Endothelial cell (in vitro differentiated cells): Measurements from ENCODE around the gene NUP62. TPM values are rescaled to one million over a fixed set of nuclear protein-coding genes. Genes with fewer than 3 reads are reported as not detected.

Source experiments
- DNase-seq: peaks from one replicate; pipeline ENCODE4 v3.0.0; 2021; ENCODE audit warnings: low spot score
- H3K27ac Mint-ChIP-seq: one replicate; pipeline ENCODE4 v1.8.0; 2021; ENCODE audit warnings: mixed read lengths, inconsistent platforms; ENCODE audit not compliant: unreplicated experiment
- H3K27me3 Mint-ChIP-seq: one replicate; pipeline ENCODE4 v1.8.0; 2021; ENCODE audit warnings: mild to moderate bottlenecking, moderate library complexity, mixed read lengths, inconsistent platforms; ENCODE audit not compliant: unreplicated experiment
- H3K36me3 Mint-ChIP-seq: one replicate; pipeline ENCODE4 v1.8.0; 2021; ENCODE audit warnings: mild to moderate bottlenecking, low read depth, mixed read lengths, inconsistent platforms; ENCODE audit not compliant: unreplicated experiment
- H3K4me1 Mint-ChIP-seq: one replicate; pipeline ENCODE4 v1.8.0; 2021; ENCODE audit warnings: mild to moderate bottlenecking, mixed read lengths, inconsistent platforms; ENCODE audit not compliant: unreplicated experiment
- H3K4me3 Mint-ChIP-seq: one replicate; pipeline ENCODE4 v1.8.0; 2021; ENCODE audit warnings: mild to moderate bottlenecking, mixed read lengths, inconsistent platforms; ENCODE audit not compliant: unreplicated experiment
- H3K9me3 Mint-ChIP-seq: one replicate; pipeline ENCODE4 v1.8.0; 2021; ENCODE audit warnings: mixed read lengths, inconsistent platforms; ENCODE audit not compliant: unreplicated experiment
- total RNA-seq: library from RNA; stranded (reverse); fragmentation: NEBNext Ultra II Directional; extraction: Animal tissue kit (Norgen Biotek cat#: 25700); gene quantifications from one replicate; pipeline ENCODE4 v1.2.1, GENCODE V29; 2021; ENCODE audit not compliant: unreplicated experiment
- TF ChIP-seq, protein P1 (sequence below): fragments of 200-600 bp; sonication (generic); IDR thresholded peaks from one replicate; pipeline ENCODE4 v1.5.0; 2021; ENCODE audit warnings: antibody characterized with exemption; ENCODE audit not compliant: unreplicated experiment

NUP62 gene
- total RNA-seq, 1 donor from 2014 or later: 60.9 TPM

DNA sequence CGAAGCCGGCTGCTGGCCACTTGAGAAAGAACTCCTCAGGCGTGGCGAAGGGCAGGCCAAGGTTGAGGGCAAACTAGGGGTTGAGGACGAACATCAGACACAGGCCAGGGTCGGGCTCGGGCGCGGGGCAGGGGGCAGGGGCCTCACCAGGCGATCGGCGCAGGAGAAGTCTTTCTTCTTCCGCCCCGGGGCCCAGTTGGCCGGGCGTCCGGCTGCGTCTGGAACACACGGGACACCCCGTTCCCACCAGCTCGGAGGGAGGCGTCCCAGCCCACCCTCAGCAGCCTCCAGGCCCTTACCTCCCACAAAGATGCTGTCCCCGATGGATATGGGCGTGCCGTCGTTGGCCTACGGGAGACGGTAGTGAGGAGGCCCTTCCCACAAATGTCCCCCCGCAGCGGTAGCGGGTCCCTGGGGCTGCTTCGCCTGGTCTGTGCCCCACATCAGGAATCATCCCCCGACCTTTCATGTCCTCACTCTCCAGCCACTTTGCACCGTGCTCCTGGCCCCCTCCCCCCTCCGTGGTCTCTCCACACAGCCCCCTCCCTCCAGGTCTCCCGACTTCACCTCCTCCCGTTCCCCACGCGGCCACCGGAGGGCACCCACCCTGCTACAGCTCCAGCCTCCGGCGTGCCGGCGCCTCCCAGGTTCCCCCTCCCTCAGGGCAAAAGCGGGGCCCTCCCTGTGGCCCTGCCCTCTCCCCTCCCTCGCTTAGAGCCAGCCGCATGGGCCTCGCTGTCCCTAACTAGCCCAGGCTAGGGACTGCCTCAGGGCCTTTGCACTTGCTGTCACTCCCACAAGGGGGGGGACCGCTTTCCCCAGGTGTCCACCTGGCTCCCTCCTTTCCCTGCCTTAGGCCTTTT is 66.7 kb downstream of the NUP62 start:
- DNase-seq: peak; percentile 60
- peaks cover 33% of the 10 kb centered on the region for H3K27me3 Mint-ChIP-seq
- peaks cover 19% of the 10 kb centered on the region for H3K4me1 Mint-ChIP-seq
- H3K9me3 Mint-ChIP-seq: no peaks in the 10 kb centered on the region
- H3K36me3 Mint-ChIP-seq: peaks cover 38% of the 10 kb centered on the region
- H3K27ac Mint-ChIP-seq: peak overlapping the region; percentile 80
- TF ChIP-seq, protein P1, sequence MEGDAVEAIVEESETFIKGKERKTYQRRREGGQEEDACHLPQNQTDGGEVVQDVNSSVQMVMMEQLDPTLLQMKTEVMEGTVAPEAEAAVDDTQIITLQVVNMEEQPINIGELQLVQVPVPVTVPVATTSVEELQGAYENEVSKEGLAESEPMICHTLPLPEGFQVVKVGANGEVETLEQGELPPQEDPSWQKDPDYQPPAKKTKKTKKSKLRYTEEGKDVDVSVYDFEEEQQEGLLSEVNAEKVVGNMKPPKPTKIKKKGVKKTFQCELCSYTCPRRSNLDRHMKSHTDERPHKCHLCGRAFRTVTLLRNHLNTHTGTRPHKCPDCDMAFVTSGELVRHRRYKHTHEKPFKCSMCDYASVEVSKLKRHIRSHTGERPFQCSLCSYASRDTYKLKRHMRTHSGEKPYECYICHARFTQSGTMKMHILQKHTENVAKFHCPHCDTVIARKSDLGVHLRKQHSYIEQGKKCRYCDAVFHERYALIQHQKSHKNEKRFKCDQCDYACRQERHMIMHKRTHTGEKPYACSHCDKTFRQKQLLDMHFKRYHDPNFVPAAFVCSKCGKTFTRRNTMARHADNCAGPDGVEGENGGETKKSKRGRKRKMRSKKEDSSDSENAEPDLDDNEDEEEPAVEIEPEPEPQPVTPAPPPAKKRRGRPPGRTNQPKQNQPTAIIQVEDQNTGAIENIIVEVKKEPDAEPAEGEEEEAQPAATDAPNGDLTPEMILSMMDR: no peak
- peak overlapping the region; percentile 85 for H3K4me3 Mint-ChIP-seq

DNA sequence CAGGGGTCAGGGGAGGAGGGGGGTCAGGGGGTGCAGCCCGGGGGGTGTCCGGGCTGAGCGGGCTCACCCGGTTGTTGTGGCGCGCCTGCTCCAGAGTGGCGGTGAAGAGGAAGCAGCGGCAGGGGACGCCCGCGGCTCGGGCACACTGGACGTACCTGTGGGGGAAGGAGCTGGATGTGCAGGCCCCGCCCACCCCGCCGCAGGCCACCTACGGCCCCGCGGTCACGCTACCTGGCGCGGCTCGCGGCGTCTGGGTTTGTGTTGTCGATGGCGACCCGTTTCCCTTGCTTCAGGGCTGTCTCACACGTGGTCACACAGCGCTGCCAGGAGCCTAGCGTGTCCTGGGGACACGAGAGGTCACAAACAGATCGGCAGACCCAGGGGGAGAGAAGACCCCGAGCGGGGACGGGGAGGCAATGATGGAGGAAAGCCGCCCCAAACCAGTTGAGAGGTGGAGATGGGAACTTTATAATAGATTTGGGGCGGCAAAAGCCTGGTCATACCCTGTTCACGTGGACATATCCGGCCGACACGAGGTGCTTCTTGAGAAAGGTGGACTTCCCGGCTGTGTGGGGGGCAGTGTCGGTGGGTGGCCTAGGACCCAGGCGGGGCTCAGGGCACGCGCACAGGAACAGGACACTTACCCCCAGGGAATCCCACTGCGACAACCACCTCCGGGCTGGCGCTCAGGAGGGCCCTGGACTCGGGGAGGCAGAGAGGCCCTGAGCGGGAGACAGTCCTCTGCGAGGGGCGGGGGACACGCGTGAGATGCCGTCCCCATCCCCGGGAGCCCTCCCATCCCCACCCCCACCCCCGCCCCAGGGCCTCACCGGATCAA is 67.5 kb downstream of the NUP62 start:
- Mint-ChIP-seq H3K9me3 (no peaks in the 10 kb centered on the region), H3K36me3 (peaks cover 42% of the 10 kb centered on the region), H3K4me3 (no peak overlapping the region), H3K27me3 (peaks cover 30% of the 10 kb centered on the region), H3K27ac (no peak overlapping the region), H3K4me1 (peaks cover 19% of the 10 kb centered on the region)
- no peak for DNase-seq
- TF ChIP-seq, protein P1: no peak

DNA sequence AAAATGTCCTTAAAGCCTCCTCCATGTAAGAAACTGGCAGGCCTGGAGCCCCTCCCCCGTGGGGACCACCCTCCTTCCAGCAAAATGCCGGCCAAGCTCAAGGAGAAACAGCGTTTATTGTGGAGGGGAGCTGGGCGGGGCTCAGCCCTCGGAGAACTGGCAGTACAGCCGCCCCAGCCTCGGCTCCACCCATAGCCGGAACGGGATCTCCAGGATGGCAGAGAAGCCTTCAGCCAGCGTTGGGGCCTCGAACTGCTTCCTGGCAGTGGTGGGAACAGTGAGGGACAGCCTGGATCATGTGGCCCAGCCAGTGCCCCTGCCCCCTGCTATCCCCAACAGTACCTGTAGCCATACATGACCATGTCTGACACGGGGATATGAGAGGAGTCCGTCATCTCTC is 68.2 kb downstream of the NUP62 start:
- H3K4me3 Mint-ChIP-seq: no peak overlapping the region
- H3K36me3 Mint-ChIP-seq: peaks cover 37% of the 10 kb centered on the region
- TF ChIP-seq, protein P1: no peak
- H3K4me1 Mint-ChIP-seq: peaks cover 12% of the 10 kb centered on the region
- no peak overlapping the region for H3K27ac Mint-ChIP-seq
- no peak for DNase-seq
- H3K9me3 Mint-ChIP-seq: no peaks in the 10 kb centered on the region
- H3K27me3 Mint-ChIP-seq: peaks cover 32% of the 10 kb centered on the region

DNA sequence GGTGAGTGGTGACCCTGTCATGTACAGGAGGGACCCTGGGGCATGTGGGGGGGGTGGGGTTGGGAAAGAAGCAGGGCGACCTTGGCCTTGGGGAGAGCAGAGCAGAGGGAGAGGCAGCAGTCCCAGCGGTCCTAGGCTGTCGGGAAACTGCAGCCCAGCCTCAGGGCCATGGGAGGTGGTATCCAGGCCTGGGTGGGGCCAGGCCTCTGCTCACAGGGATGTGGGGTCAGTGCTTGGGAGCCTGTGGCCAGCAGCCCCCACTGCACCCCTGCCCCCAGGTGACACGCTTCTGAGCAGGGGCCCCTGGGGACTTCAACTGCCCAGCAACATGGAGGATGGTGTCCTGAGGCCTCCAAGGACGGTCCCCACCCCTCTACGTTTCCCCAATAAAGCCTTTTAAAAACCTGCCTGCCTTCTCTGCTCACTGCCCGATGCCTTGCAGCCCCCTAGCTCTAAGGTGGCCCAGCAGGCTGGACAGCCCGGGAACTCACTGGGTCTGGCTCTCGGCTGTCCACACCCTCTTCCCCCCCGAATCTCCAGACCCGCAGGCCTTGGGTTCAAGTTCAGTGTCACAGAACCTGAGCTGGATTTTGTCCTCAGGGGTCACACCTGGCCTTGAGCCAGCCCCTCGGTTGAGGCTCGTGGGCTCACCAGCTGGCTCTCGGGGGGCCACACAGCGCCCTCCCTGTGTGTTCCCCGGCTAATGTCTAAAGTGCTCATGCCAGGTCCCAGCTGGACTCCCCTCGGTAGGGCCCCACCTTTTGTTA is 68.8 kb downstream of the NUP62 start:
- Mint-ChIP-seq H3K27me3 (peaks cover 32% of the 10 kb centered on the region), H3K36me3 (peaks cover 35% of the 10 kb centered on the region), H3K4me3 (no peak overlapping the region), H3K27ac (no peak overlapping the region), H3K4me1 (peaks cover 6% of the 10 kb centered on the region), H3K9me3 (no peaks in the 10 kb centered on the region)
- TF ChIP-seq, protein P1: no peak
- no peak for DNase-seq
